CD14-positive monocyte (primary cell): ENCODE measurements around the gene BCAT1. TPM values are rescaled to one million over a fixed set of nuclear protein-coding genes. Genes with fewer than 3 reads are reported as not detected.

Experiments used
- DNase-seq, 3 donors: peaks; one replicate each; pipeline ENCODE4 v3.0.0-alpha.2; 2011 to 2022
- H2AFZ ChIP-seq: 2 replicates; pipeline ENCODE4 v1.6.0; 2012; ENCODE audit warnings: mild to moderate bottlenecking, low read depth, low read length, inconsistent platforms; ENCODE audit not compliant: insufficient read depth, poor library complexity, severe bottlenecking
- H3K27ac ChIP-seq, 2 donors: 1 replicate in 1 of 2; 2 replicates in 1 of 2; pipeline ENCODE4 v1.5.1; 2012 to 2013; ENCODE audit warnings: low read length in 2 of 2, control low read depth in 1 of 2, inconsistent platforms in 1 of 2, low read depth in 1 of 2, mild to moderate bottlenecking in 1 of 2
- H3K27me3 ChIP-seq, 2 donors: one replicate each; pipeline versions ENCODE4 v1.6.0 to v1.6.1; 2011 to 2013; ENCODE audit warnings: low read length in 2 of 2; ENCODE audit not compliant: control insufficient read depth in 2 of 2, insufficient read depth in 2 of 2
- H3K36me3 ChIP-seq, 2 donors: replicated peaks in 1 of 2; 1 replicate in 1 of 2; 2 replicates in 1 of 2; pipeline versions ENCODE4 v1.5.1 to v1.6.1; 2012 to 2013; ENCODE audit warnings: low read length in 2 of 2, control low read depth in 1 of 2, inconsistent platforms in 1 of 2, mild to moderate bottlenecking in 1 of 2; ENCODE audit not compliant: insufficient read depth in 2 of 2, control insufficient read depth in 1 of 2
- H3K4me1 ChIP-seq, 2 donors: 1 replicate in 1 of 2; 2 replicates in 1 of 2; pipeline versions ENCODE4 v1.5.1 to v1.6.1; 2012 to 2013; ENCODE audit warnings: low read length in 2 of 2, control low read depth in 1 of 2, inconsistent platforms in 1 of 2, mild to moderate bottlenecking in 1 of 2, moderate library complexity in 1 of 2; ENCODE audit not compliant: insufficient read depth in 2 of 2, control insufficient read depth in 1 of 2
- H3K4me2 ChIP-seq: replicated peaks from 2 replicates; pipeline ENCODE3; 2012; ENCODE audit warnings: low read length, moderate library complexity, mild to moderate bottlenecking; ENCODE audit not compliant: poor library complexity, severe bottlenecking; ENCODE audit errors: extremely low read depth
- H3K4me3 ChIP-seq, 3 experiments: fragments of 200-600 bp in 1 of 3; sonication (generic) in 1 of 3; replicated peaks in 1 of 3; 1 replicate in 2 of 3; 2 replicates in 1 of 3; pipeline ENCODE4 v1.5.1; 2011 to 2013; ENCODE audit warnings: low read length in 3 of 3, mild to moderate bottlenecking in 3 of 3, control low read depth in 2 of 3, low read depth in 2 of 3, inconsistent platforms in 1 of 3, moderate library complexity in 1 of 3
- H3K79me2 ChIP-seq: 2 replicates; pipeline ENCODE4 v1.6.0; 2012; ENCODE audit warnings: mild to moderate bottlenecking, control low read depth, inconsistent platforms, low read length, moderate library complexity; ENCODE audit not compliant: insufficient read depth
- H3K9ac ChIP-seq: 2 replicates; pipeline ENCODE4 v1.6.0; 2017; ENCODE audit warnings: low read length, mild to moderate bottlenecking; ENCODE audit not compliant: insufficient read depth, poor library complexity, severe bottlenecking
- H3K9me3 ChIP-seq, 2 donors: replicated peaks in 1 of 2; 1 replicate in 1 of 2; 2 replicates in 1 of 2; pipeline versions ENCODE4 v1.5.1 to v1.6.1; 2012 to 2013; ENCODE audit warnings: low read length in 2 of 2, control low read depth in 1 of 2; ENCODE audit not compliant: control insufficient read depth in 1 of 2, insufficient read depth in 1 of 2
- H4K20me1 ChIP-seq: 2 replicates; pipeline ENCODE4 v1.6.0; 2012; ENCODE audit warnings: mild to moderate bottlenecking, low read length, control low read depth, moderate library complexity; ENCODE audit not compliant: insufficient read depth
- H3K27ac Mint-ChIP-seq, 7 donors: one replicate each; pipeline ENCODE4 v1.8.0; 2020; ENCODE audit warnings: mild to moderate bottlenecking in 7 of 7, mixed read lengths in 7 of 7, moderate library complexity in 6 of 7, inconsistent platforms in 2 of 7
- H3K27me3 Mint-ChIP-seq, 3 donors: one replicate each; pipeline ENCODE4 v1.8.0; 2021 to 2022; ENCODE audit warnings: low read depth in 3 of 3, mild to moderate bottlenecking in 3 of 3, mixed read lengths in 3 of 3, moderate library complexity in 3 of 3, inconsistent platforms in 1 of 3
- H3K36me3 Mint-ChIP-seq, 2 donors: one replicate each; pipeline ENCODE4 v1.8.0; 2020; ENCODE audit warnings: mixed read lengths in 2 of 2, inconsistent platforms in 1 of 2, mild to moderate bottlenecking in 1 of 2
- H3K4me1 Mint-ChIP-seq: one replicate; pipeline ENCODE4 v1.8.0; 2020; ENCODE audit warnings: mild to moderate bottlenecking, mixed read lengths
- H3K4me3 Mint-ChIP-seq, 2 donors: one replicate each; pipeline ENCODE4 v1.8.0; 2020; ENCODE audit warnings: mild to moderate bottlenecking in 2 of 2, mixed read lengths in 2 of 2, moderate library complexity in 1 of 2
- H3K9me3 Mint-ChIP-seq, 7 donors: one replicate each; pipeline ENCODE4 v1.8.0; 2020 to 2022; ENCODE audit warnings: mixed read lengths in 7 of 7, mild to moderate bottlenecking in 6 of 7, moderate library complexity in 6 of 7, inconsistent platforms in 2 of 7
- CTCF ChIP-seq: fragments of 200-600 bp; IDR thresholded peaks from one replicate; pipeline ENCODE4 v1.8.0; 2022; ENCODE audit warnings: antibody characterized with exemption, mild to moderate bottlenecking
- WGBS: methylation state at CpG from one replicate; pipeline ENCODE4 v1.1.5; 2013; ENCODE audit warnings: missing lambda C conversion rate; ENCODE audit not compliant: insufficient coverage; 5-methylcytosine and 5-hydroxymethylcytosine counted together
- intact Hi-C, 2 donors: fragments of 100-400 bp; cut with micrococcal nuclease; formaldehyde crosslinking; loops; one replicate each; pipeline versions ENCODE4 v1.15.0 to v1.15.1; 2023
- polyA plus RNA-seq, 3 donors: library from polyadenylated mRNA; depleted of rRNA in 1 of 3; unstranded in 2 of 3; stranded (reverse) in 1 of 3; fragments of 300-500 nt in 2 of 3; fragments of >200 nt in 1 of 3; fragmentation: Illumina TruSeq in 2 of 3; gene quantifications; 1 replicate in 2 of 3; 2 replicates in 1 of 3; pipeline ENCODE4 v1.2.3, GENCODE V29; 2012 to 2021

Gene BCAT1
- polyA plus RNA-seq, 3 donors: 3.5 to 16.9 (median 15.2) TPM

- no peaks in the 10 kb centered on the region for H3K79me2 ChIP-seq
- H2AFZ ChIP-seq: no peak overlapping the region
- no peak overlapping the region for H3K27ac Mint-ChIP-seq
- H3K9ac ChIP-seq: no peak overlapping the region
- H3K4me3 Mint-ChIP-seq: no peak overlapping the region
- intact Hi-C loops: no loop called here
- no peaks in the 10 kb centered on the region for H3K4me1 ChIP-seq
- WGBS: no CpG with 5 or more reads among the region's 2 CpGs
- no peak for TF ChIP-seq CTCF
- H3K4me3 ChIP-seq: no peak overlapping the region
- no peak for DNase-seq
- H3K9me3 Mint-ChIP-seq: no peaks in the 10 kb centered on the region
- H3K4me2 ChIP-seq: no peak overlapping the region
- no peaks in the 10 kb centered on the region for H4K20me1 ChIP-seq
- no peak overlapping the region for H3K27ac ChIP-seq
- no peaks in the 10 kb centered on the region for H3K9me3 ChIP-seq
- H3K27me3 Mint-ChIP-seq: no peaks in the 10 kb centered on the region
- no peaks in the 10 kb centered on the region for H3K36me3 ChIP-seq
- peaks cover 6% of the 10 kb centered on the region for H3K4me1 Mint-ChIP-seq
- H3K36me3 Mint-ChIP-seq: peaks cover 2 to 7% of the 10 kb centered on the region in 2 donors
- H3K27me3 ChIP-seq: no peaks in the 10 kb centered on the region
Observed at GRCh38 chr12:24879644-24880043, 69.3 kb downstream of the BCAT1 start.

- no peaks in the 10 kb centered on the region for H3K4me1 ChIP-seq
- no peak overlapping the region for H3K27ac ChIP-seq
- no peaks in the 10 kb centered on the region for H4K20me1 ChIP-seq
- H3K36me3 ChIP-seq: no peaks in the 10 kb centered on the region
- no peak for TF ChIP-seq CTCF
- no peak for DNase-seq
- peaks cover 2 to 5% of the 10 kb centered on the region in 2 donors for H3K36me3 Mint-ChIP-seq
- H3K4me2 ChIP-seq: no peak overlapping the region
- H2AFZ ChIP-seq: no peak overlapping the region
- no CpG with 5 or more reads among the region's 3 CpGs for WGBS
- H3K79me2 ChIP-seq: no peaks in the 10 kb centered on the region
- no peak overlapping the region for H3K9ac ChIP-seq
- H3K4me3 ChIP-seq: no peak overlapping the region
- H3K9me3 Mint-ChIP-seq: no peaks in the 10 kb centered on the region
- H3K27me3 ChIP-seq: no peaks in the 10 kb centered on the region
- intact Hi-C loops: no loop called here
- H3K4me1 Mint-ChIP-seq: no peaks in the 10 kb centered on the region
- H3K9me3 ChIP-seq: no peaks in the 10 kb centered on the region
- H3K27me3 Mint-ChIP-seq: no peaks in the 10 kb centered on the region
- no peak overlapping the region for H3K27ac Mint-ChIP-seq
- no peak overlapping the region for H3K4me3 Mint-ChIP-seq
Observed at GRCh38 chr12:24875014-24875413, 73.9 kb downstream of the BCAT1 start.
